Psoas muscle (tissue), 8 donors: ENCODE data around the gene ADRM1. TPM values are rescaled to one million over a fixed set of nuclear protein-coding genes. Genes with fewer than 3 reads are reported as not detected.
A peak's percentile ranks its signal among the peaks of the same experiment; 100 is the strongest.

ENCODE experiments used
- ATAC-seq, 4 donors: fragments of 200-7000 bp; cut with Tn5 transposase; one replicate each; pipeline ENCODE4 v1.9.1; 2020; ENCODE audit warnings: moderate library complexity in 3 of 4, mild to moderate bottlenecking in 2 of 4
- DNase-seq, 2 donors: peaks; one replicate each; pipeline ENCODE4 v3.0.0-alpha.2; 2020
- H3K27ac ChIP-seq: fragments of 200-600 bp; one replicate; pipeline ENCODE4 v1.8.0; 2022
- H3K27me3 ChIP-seq, 3 donors: fragments of 200-600 bp in 1 of 3; one replicate each; pipeline versions ENCODE4 v1.6.1 to v1.8.0; 2013 to 2022; ENCODE audit warnings: low read length in 2 of 3, mild to moderate bottlenecking in 2 of 3, moderate library complexity in 1 of 3; ENCODE audit not compliant: insufficient read depth in 3 of 3
- H3K36me3 ChIP-seq, 2 donors: fragments of 200-600 bp in 1 of 2; one replicate each; pipeline versions ENCODE4 v1.6.1 to v1.8.0; 2013 to 2022; ENCODE audit warnings: low read depth in 1 of 2, mild to moderate bottlenecking in 1 of 2, moderate library complexity in 1 of 2; ENCODE audit not compliant: insufficient read depth in 1 of 2
- H3K4me1 ChIP-seq: fragments of 200-600 bp; one replicate; pipeline ENCODE4 v1.8.0; 2022
- H3K4me3 ChIP-seq: fragments of 200-600 bp; one replicate; pipeline ENCODE4 v1.8.0; 2022; ENCODE audit warnings: mild to moderate bottlenecking
- H3K9me3 ChIP-seq: fragments of 200-600 bp; one replicate; pipeline ENCODE4 v1.8.0; 2022
- WGBS, 3 donors: extraction: QIAGEN DNeasy Blood & Tissue Kit; methylation state at CpG; one replicate each; pipeline versions ENCODE4 v1.1.6 to v1.1.7; 2013; 5-methylcytosine and 5-hydroxymethylcytosine counted together
- intact Hi-C, 2 donors: fragments of 100-400 bp; cut with DNase I; formaldehyde crosslinking; loops; one replicate each; pipeline versions ENCODE4 v1.11.0 to v1.14.2; 2022
- polyA plus RNA-seq, 3 donors: library from polyadenylated mRNA; stranded (reverse); fragments of 200-250 nt; gene quantifications; one replicate each; pipeline ENCODE4 v1.2.3, GENCODE V29; 2013
- total RNA-seq, 4 donors: library from RNA; stranded (reverse); fragmentation: NEBNext Ultra II Directional in 2 of 4; extraction: Animal tissue kit (Norgen Biotek cat#: 25700) in 2 of 4; gene quantifications; one replicate each; pipeline versions ENCODE4 v1.2.1 to v1.2.4, GENCODE V29; 2021 to 2023
- TF ChIP-seq, protein P1 (sequence below): fragments of 200-600 bp; IDR thresholded peaks from one replicate; pipeline ENCODE4 v1.8.0; 2022; ENCODE audit warnings: antibody characterized with exemption
- donor health status: healthy with polysubstance abuse.
- donor health status: DM: no; HTN: no; CAD: no; lungs with moderate emphysema.
- donor health status: Bipolar disorder and iron deficiency.
- donor health status: healthy.
- donor health status: DM: yes; HTN: yes; CAD: no.
- donor health status: DM: no; HTN: no; CAD: no.
- donor health status: DM: no; HTN: no; CAD: no.
- donor health status: DM: yes; HTN: yes; CAD: no.

The ADRM1 gene
- total and polyA plus RNA-seq, 7 donors: 142 to 603 (median 280) TPM

DNA sequence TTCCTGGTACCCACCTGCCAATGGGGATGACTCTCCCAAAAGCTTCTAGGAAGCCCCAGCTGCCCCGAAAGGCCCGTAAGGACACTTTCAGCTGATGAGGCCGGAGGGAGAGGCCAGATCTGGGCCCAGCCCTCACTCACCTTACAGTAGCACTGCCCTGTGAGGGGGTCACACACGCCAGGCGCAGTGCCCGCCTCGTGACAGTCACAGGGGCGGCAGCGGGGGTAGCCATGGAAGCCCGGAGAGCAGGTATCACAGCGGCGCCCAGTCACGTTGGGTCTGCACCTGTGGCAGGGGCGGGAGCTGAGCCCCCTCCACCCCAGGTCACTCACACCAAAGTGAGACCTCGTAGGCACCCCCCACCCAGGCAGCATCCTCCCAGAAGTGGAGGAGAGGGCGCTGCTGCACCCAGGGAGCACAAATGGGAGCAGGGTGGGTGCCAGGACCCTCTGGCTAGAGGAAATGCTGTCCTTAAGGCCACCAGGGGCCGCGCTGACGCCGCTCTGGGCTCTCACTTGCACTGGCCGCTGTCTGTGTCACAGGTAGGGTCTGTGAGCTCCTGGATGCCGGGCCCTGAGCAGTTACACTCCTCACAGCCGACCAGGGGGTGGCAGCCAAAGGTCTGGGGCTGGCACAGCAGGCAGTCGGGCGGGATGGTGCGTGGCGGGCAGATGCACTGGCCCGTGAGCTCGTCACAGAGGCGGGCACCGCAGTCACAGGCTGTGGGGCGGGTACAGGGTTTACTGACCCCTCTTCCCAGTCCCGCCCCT is 25.1 kb downstream of the ADRM1 start:
- H3K27ac ChIP-seq: no peak overlapping the region
- TF ChIP-seq, protein P1, sequence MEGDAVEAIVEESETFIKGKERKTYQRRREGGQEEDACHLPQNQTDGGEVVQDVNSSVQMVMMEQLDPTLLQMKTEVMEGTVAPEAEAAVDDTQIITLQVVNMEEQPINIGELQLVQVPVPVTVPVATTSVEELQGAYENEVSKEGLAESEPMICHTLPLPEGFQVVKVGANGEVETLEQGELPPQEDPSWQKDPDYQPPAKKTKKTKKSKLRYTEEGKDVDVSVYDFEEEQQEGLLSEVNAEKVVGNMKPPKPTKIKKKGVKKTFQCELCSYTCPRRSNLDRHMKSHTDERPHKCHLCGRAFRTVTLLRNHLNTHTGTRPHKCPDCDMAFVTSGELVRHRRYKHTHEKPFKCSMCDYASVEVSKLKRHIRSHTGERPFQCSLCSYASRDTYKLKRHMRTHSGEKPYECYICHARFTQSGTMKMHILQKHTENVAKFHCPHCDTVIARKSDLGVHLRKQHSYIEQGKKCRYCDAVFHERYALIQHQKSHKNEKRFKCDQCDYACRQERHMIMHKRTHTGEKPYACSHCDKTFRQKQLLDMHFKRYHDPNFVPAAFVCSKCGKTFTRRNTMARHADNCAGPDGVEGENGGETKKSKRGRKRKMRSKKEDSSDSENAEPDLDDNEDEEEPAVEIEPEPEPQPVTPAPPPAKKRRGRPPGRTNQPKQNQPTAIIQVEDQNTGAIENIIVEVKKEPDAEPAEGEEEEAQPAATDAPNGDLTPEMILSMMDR: no peak
- peaks cover 0 to 89% of the 10 kb centered on the region in 2 donors for H3K36me3 ChIP-seq
- no peaks in the 10 kb centered on the region for H3K4me1 ChIP-seq
- H3K4me3 ChIP-seq: no peak overlapping the region
- ATAC-seq (peak in 1 of 4 donors; percentile 33), DNase-seq (peak in 1 of 2 donors; percentile 13)
- 89 to 91% (median 91%) methylated on average over 33 of the region's 33 CpGs for WGBS, 3 donors
- no peaks in the 10 kb centered on the region for H3K27me3 ChIP-seq
- intact Hi-C loops: no loop called here
- no peaks in the 10 kb centered on the region for H3K9me3 ChIP-seq

DNA sequence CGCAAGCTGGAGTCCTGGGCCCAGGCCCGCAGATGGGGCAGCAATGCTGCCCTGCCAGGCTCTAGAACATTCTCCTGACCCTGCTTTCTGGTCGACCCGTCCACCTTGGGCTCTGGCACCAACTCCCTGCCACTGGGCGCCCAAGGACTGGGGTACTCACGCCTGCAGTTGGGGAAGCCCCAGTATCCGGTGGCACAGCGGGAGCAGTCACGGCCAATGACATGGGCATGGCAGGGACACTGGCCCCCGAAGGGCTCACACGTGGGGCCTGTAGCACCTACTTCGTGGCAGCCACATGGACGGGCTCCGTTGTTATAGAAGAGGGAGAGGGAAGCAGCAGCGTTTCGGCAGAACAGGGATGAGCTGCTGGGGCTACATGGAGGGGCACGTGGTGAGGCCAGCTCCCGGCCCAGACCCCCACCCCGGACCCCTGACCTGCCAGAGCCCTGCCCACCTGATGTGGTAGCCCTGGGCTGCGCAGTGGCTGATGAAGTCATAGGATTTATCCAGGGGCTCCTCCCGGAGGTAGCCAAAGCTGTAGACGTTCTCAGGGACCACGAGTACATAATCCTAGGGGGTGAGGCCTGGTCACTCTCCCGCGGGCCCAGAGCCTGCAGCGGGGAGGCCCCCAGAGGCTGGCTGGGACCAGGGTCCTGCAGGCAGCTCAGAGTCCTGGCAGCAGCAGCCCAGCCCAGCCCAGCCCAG is 26.0 kb downstream of the ADRM1 start:
- TF ChIP-seq, protein P1: no peak
- intact Hi-C loops: no loop called here
- no peaks in the 10 kb centered on the region for H3K4me1 ChIP-seq
- no peak overlapping the region for H3K27ac ChIP-seq
- no peak overlapping the region for H3K4me3 ChIP-seq
- no peaks in the 10 kb centered on the region for H3K9me3 ChIP-seq
- ATAC-seq (no peak), DNase-seq (peak in 1 of 2 donors; percentile 9)
- H3K36me3 ChIP-seq: peaks cover 0 to 88% of the 10 kb centered on the region in 2 donors
- 85 to 92% (median 90%) methylated on average over 26 of the region's 26 CpGs for WGBS, 3 donors
- H3K27me3 ChIP-seq: no peaks in the 10 kb centered on the region

DNA sequence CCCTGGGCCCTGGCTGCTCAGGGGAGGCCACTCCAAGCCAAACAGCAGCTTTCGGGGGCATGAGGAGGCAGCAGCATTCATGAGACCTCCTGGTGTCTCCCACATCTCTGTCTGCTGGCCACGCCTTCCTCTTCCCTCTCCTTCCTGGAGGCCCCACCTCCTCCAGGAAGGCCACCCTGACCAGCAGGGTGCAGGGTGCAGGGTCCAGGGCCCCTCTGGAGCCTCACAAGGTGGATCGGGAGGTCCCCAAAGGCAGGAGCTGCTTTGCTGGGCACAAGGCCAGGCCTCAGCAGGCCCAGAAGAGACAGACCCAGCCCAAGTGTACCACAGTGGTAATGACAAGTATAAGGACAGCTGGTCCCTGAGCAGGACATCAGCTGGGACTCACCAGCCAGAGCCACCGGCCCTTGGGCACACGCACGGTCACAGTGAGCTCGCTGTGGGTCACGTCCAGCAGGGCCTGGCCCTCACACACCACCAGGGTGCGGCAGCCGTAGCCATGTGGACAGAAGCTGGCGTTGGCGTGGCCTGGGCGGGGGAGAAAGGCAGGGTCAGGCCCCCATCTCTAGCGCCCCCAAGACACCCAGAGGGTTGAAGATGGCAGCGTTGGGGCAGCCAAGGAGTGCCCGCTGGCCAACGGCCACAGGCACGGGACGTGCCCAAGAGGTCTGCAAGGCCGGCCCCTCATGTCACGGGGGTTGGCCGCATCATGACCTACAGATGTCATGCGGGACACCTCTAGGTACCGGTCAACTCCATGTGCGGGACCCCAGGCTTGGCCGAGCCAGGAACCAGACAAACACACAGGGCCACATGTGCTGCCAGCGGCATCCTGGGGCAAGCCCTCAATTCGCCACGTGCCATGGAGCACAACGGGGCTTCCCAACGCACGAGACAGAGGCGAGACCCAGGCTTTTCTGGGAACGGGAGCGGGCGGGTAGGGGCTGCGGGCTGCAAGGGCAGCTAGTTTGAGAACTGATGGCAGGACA is 26.9 kb downstream of the ADRM1 start:
- H3K9me3 ChIP-seq: no peaks in the 10 kb centered on the region
- no peak overlapping the region for H3K27ac ChIP-seq
- DNase-seq (peak in 1 of 2 donors; percentile 12), ATAC-seq (peak in 1 of 4 donors; percentile 15)
- peaks cover 0 to 87% of the 10 kb centered on the region in 2 donors for H3K36me3 ChIP-seq
- TF ChIP-seq, protein P1: no peak
- H3K4me3 ChIP-seq: no peak overlapping the region
- no peaks in the 10 kb centered on the region for H3K27me3 ChIP-seq
- intact Hi-C loops: no loop called here
- no peaks in the 10 kb centered on the region for H3K4me1 ChIP-seq
- 93 to 98% (median 95%) methylated on average over 36 to 37 of the region's 37 CpGs for WGBS, 3 donors

DNA sequence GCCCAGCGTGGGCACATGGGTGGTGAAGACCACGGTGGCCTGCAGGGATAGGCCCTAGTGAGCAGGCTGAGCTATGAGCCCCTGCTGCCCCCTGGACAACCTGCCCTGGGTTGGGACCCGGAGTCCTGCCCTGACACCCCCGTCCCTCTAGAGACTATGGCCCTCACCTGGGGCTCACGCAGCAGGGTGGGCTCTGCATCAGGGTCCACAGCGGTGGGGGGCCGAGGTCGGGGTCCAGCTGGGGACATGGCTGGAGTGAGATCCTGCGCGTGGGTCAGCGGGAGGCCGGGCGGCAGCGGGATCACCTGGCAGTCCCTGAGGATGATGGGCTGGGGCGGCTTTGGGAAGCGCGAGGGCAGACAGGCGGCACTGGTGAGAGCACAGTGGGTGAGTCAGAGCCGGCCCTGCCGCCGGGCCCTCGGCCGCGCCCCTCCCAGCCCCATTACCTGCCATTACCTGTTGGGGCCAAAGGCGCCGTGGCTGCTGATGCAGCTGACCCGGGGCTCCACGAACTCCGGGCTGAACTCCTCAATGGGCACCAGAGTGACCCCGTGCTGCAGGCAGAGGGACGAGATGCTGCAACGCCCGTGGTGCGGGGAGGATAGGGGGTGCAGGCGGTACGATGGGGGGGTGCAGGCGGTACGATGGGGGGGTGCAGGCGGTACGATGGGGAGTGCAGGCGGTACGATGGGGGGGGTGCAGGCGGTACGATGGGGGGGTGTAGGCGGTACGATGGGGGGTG is 27.9 kb downstream of the ADRM1 start:
- TF ChIP-seq, protein P1: no peak
- no peaks in the 10 kb centered on the region for H3K9me3 ChIP-seq
- ATAC-seq (no peak), DNase-seq (peak in 1 of 2 donors; percentile 9)
- H3K36me3 ChIP-seq: peaks cover 0 to 86% of the 10 kb centered on the region in 2 donors
- WGBS, 3 donors: 87 to 92% (median 88%) methylated on average over 36 to 46 of the region's 46 CpGs
- no peaks in the 10 kb centered on the region for H3K27me3 ChIP-seq
- no peaks in the 10 kb centered on the region for H3K4me1 ChIP-seq
- H3K4me3 ChIP-seq: no peak overlapping the region
- intact Hi-C loops: no loop called here
- no peak overlapping the region for H3K27ac ChIP-seq
